NCI-H2107 treated with DMSO at 0.1 percent for 48 hours (cell line): ENCODE results near the gene FAM53B.

Experiments used
- DNase-seq: peaks from one replicate; lab custom pipeline; 2025; ENCODE audit not compliant: unreplicated experiment; lab: John Stamatoyannopoulos, UW

FAM53B gene

DNA sequence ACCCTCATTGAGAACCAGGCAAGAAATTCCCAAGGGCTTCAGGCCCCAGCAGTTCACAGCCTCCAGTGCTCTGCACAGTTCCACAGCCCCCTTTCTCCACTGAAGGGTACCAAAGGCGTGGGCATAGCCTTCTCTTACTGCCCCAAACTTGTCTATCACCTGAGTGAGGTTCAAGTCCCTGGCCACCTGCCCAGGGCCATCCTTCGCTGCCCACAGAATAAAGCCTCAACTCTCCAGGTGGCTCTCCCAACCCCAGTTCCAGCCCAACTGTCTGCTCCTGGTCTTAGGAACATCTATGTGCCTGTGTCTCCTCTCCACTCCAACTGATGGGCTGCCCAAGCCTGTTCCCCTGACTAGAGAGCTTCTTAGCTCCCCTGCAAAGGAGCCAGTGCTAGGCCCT, 79.1 kb downstream of the FAM53B start:
- no peak for DNase-seq

DNA sequence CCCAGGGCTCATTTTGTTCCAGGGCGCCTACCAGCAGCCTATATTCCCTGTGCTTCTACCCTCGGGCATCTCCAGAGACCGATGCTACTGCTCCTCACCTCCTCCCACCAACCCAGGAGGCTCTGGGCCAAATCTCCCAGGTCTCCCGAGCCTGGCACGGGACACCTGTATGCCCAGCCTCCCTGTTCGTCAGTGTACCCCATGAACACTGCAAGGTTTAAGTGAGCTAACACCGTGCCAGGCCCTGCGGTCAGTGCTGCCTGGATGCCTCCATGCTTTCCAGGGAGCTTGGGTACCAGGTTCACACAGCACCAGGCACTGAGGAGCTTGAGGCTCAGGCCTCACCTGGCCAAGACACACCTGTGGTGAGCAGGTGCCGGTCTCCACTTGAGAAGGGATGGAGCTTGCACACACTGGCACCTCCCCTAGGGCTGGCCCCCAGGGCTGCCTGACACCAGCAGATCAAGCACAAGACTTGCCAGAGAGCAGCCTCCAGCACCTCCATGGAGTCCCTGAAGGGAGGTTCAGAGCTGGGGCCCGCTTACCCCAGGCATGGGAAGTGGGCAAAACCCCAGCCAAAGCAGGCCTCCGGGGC, 80.3 kb downstream of the FAM53B start:
- no peak for DNase-seq

DNA sequence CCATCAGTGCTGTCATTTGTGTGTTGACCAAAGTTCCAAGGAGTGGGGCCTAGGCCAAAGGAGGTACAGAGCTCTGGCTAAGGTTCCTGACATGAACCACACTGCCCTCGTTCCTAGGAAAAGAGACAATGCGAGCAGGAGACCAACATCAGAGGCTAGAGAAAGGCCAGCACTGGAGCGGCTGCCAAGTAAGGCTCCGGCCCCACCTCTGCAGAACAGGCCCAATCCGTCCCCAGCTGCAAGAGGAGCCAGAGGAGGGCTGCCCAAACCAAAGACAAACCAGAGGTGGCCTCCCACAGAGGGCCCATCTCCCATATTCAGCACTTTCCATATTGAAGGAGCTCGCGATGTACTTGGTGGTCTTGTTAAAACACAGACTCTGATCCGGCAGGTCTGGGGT, 81.0 kb downstream of the FAM53B start:
- DNase-seq = no peak

- no peak for DNase-seq
These were observed 82.5 kb downstream of the FAM53B start for GRCh38 chr10:124661660-124662180.

DNA sequence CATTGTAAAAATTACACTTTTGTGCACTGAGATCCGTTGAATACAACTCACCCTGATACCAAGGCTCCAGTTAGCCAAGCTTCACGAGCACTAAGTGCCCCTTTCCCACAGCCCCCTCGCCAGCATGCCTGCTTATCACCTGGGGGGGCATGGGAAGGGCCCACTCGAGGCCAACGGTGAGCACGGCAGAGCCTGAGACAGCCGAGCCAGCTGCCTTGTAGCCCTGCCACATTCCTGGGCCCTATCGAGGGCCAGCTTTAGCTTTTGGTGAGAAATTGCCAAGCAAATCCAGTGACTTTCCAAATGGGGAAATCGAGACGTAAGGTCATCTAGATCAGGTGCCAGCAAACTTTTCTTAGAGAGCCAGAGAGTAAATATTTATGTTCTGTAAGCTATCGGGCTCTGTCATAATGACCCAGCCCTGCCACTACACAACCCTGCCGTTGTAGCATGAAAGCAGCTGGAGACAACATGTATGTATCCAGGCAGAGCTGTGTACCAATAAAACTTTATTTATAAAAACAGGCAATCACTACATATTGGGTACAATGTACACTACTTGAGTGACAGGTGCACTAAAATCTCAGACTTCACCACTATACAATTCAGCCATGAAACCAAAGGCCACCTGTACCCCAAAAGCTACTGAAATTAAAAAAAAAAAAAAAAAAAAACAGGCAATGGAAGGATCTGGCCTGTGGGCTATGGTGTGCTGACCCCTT, 83.6 kb downstream of the FAM53B start:
- no peak for DNase-seq

DNA sequence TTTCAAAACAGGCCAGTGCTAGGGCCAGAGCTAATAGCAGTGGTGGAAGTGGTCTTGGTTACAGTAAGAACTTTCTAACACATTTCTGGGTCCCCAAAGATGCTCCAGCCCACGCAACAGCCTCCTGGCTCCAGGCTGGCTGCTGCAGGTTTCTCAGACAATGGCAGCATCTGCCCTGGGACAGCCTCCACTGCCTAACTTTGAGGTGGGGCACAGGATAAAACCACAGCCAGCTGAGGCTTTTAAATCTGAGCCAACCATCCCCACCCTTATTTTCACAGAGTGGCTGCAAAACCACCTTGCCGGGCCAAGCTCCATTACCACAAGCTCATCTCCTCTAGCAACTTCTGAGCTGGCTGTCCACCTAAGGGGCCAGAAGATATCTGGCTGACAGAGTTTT, 84.8 kb downstream of the FAM53B start:
- no peak for DNase-seq

- no peak for DNase-seq
These were observed 85.5 kb downstream of the FAM53B start for GRCh38 chr10:124658591-124659242.

DNA sequence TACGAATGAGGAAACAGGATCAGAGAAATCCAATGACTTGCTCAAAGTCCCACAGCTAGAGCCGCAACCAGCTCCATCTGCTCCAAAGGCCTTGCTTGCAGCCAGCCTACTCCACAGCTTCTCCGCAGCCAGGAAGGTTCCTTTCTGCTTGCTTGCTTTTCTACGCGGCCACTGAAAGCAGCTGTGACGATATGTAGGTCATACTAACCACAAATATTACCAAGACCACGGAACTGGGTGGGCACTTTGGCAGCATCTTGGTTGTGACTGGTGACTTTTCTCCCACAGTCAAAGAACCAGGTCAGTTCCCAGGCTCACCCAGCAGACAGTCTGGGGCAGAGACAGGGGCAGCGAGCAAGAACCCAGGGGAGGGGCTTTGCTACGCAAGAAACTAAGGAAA, 86.4 kb downstream of the FAM53B start:
- DNase-seq = no peak

- DNase-seq = no peak
These were observed 87.6 kb downstream of the FAM53B start for GRCh38 chr10:124656541-124656940.

GRCh38 chr10:124656113-124656490, 88.1 kb downstream of the FAM53B start:
- DNase-seq = no peak

- DNase-seq = no peak
These were observed 88.7 kb downstream of the FAM53B start for GRCh38 chr10:124655191-124656112.

- no peak for DNase-seq
These were observed 89.5 kb downstream of the FAM53B start for GRCh38 chr10:124654686-124655085.

- DNase-seq = no peak
These were observed 90.1 kb downstream of the FAM53B start for GRCh38 chr10:124653811-124654651.

DNA sequence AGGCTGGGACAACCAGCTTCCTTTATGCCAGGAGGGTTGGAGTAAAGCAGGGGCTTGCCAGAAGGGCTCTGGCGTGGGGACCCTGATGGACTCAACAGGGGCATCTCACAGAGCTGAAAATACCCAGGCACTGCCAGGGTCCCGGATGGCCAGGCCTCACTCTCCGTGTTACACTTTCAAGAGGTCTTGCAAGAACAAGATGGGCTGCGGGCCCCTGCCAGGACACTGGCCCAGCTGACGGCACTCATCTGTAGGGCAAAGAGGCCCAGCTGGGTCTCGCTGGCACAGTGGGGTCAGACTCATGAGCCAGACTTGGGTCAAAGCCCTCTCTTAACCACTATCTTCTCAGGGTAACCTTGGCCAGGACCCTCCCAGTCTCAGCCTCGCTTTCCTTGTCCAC, 90.9 kb downstream of the FAM53B start:
- DNase-seq = no peak

GRCh38 chr10:124652701-124653100, 91.5 kb downstream of the FAM53B start:
- DNase-seq = no peak

DNA sequence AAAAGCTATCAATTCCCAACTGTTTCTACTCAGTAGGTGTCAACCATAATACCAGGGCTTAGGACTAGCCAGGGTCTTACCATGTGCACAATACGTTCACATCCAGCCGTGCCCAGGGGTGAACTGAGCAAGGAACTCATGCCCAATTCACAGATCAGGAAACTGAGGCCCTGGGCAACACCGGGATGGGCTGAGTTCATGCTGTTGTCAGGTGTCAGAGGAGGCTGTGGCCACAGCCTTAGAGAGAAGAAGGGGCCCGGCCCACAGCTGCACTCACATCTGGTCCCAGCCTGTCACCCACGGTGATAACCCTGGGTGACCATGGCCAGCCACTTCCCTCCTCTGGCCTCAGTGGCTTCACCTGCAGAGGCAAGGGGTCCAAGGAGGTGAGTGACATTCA, 92.0 kb downstream of the FAM53B start:
- no peak for DNase-seq

GRCh38 chr10:124651402-124651891, 92.7 kb downstream of the FAM53B start:
- DNase-seq = no peak

DNA sequence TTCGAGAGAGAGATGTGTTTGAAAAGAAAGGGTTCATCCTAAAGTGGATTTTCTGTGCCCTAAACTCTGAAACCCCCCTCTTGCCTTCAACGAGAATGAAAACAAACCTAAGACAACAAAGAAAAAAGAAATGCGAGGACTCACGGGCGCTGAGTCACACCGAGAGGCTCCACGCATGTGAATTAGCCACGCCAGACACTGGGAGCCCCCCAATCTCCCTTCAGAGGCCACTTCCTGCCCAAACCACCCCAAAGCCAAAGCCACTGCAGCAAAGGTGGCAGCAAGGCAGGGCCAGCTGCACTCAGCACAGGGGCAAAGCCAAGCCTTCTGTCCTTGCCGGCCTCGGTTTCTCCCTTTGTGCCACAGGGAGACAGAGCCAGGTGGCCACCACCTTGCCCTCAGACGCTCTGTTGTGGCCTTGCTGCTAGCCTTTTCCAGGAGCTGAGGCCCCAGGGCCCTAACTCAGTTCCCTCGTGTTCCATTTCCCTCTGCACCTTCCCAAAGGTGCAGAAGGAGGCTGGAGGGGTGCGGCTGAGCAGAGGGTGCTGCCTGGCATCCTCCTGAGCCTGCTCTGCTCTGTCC, 93.3 kb downstream of the FAM53B start:
- no peak for DNase-seq

DNA sequence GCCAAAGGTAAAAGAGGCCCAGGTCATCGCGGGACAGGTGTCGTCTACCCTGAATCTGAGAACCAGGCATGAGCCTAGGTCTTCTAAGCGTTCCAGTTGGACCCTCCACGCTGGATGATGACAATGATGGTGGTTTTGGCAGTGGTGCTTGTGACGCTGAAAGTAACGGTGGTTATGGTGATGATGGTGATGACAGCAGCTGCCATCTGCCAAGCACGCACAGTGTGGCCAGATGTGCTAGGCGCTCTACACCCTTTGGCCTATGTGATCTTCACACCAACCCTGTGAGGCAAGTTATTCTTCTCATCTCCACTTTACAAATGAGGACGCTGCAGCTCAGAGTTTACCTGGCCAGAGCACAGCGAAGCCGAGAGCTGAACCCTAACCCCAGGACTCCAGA, 93.9 kb downstream of the FAM53B start:
- no peak for DNase-seq

DNA sequence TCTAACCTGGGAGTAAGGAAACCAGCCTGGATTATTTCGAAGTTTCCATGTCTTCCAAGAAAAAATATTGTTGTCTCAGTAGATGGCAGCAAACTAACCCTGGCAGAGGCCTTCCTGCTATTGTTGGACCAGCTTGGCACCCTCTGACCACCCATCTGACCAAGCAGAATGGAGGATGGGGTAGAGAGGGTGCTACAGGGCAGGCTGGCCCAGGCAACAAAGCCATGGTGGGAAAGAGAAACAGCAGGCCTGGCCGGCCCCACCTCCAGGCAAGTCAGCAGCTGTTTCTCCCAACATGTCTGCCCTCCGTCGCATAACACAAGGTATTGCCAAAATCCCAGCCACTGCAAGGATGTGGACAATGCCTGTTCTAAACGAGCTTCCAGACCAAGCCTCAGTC, 95.0 kb downstream of the FAM53B start:
- DNase-seq = no peak
